Measurements from ENCODE around the gene CENPB.
"Not testable (repeated sequence)": the region's sequence is repeated elsewhere in the genome, so short reads cannot be mapped to it uniquely, and the experiment has no call there.

CENPB gene, protein sequence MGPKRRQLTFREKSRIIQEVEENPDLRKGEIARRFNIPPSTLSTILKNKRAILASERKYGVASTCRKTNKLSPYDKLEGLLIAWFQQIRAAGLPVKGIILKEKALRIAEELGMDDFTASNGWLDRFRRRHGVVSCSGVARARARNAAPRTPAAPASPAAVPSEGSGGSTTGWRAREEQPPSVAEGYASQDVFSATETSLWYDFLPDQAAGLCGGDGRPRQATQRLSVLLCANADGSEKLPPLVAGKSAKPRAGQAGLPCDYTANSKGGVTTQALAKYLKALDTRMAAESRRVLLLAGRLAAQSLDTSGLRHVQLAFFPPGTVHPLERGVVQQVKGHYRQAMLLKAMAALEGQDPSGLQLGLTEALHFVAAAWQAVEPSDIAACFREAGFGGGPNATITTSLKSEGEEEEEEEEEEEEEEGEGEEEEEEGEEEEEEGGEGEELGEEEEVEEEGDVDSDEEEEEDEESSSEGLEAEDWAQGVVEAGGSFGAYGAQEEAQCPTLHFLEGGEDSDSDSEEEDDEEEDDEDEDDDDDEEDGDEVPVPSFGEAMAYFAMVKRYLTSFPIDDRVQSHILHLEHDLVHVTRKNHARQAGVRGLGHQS

DNA sequence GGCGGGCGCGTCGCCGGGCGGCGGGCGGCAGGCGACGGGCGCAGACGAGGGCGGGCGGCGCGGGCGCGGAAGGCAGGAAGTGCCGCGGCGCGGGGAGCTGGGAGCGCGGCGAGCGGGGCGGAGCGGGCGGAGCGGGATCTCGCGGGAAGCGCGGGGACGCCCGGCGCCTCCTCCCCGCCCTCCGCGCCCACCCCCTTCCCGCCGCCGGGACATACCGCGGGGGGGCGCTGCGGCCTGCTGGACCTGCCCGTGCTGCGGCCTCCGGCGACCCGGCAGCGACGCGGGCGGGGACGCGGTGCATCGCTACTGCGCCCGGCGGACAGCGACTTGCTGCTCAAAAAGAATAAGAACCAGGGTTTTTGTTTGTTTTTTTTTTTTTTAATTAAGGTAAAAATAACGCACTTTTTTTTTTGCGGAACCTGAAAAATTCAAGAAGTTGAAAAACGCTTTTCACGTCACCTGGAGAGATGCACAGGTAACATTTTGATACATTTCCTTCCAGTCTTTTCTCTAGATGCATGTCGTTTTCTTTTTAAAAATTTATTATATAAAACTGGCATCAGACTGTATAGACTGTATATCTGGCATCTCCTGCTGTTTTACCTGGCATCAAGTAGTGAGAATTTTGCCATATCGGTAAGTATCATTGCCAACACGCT is at the start of gene CENPB:
CENPB (minus strand) TSS at position 76 of the 659 bp plus-strand sequence. CDS start 257 bp downstream, outside the sequence.
- peaks cover 48% of the 10 kb centered on the region for H3K4me1 Mint-ChIP-seq (ENCODE audit: low read depth)
- H3K4me3 Mint-ChIP-seq = peak within 1 kb of the TSS; percentile 81
- intact Hi-C loops (cut with micrococcal nuclease) = loop anchor here (1.0 kb wide), 2 partner anchors 34 to 69 kb away; partner anchors contain the start of gene AP5S1
- no peaks in the 10 kb centered on the region for H3K9me3 Mint-ChIP-seq
- H3K27ac Mint-ChIP-seq = peak within 1 kb of the TSS; percentile 78
- H3K36me3 Mint-ChIP-seq (ENCODE audit: low read depth) = peaks cover 35% of the 10 kb centered on the region
- H3K27me3 Mint-ChIP-seq = peaks cover 3% of the 10 kb centered on the region

DNA sequence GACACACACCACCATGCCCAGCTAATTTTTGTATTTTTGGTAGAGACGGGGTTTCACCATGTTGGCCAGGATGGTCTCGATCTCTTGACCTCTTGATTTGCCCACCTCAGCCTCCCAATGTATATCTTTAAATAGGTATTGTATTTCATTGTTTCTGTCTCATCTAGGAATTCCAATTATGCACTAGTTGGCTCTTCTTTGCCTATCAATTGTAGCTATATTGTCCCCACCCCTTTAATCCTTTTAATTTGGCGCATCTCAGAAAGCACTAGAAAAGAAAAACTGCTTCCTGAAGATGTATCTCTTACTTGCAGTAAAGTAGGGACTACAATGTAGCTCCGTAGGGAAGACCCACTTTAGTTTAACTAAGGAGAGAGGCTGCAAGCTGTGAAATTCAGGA is 49.6 kb upstream of the CENPB start:
- no peak overlapping the region for H3K27ac Mint-ChIP-seq
- H3K4me3 Mint-ChIP-seq = no peak overlapping the region
- H3K36me3 Mint-ChIP-seq (ENCODE audit: low read depth) = peaks cover 6% of the 10 kb centered on the region
- H3K4me1 Mint-ChIP-seq (ENCODE audit: low read depth) = peaks cover 16% of the 10 kb centered on the region
- H3K9me3 Mint-ChIP-seq = no peaks in the 10 kb centered on the region
- H3K27me3 Mint-ChIP-seq = no peaks in the 10 kb centered on the region
- intact Hi-C loops (cut with micrococcal nuclease) = no loop called here

DNA sequence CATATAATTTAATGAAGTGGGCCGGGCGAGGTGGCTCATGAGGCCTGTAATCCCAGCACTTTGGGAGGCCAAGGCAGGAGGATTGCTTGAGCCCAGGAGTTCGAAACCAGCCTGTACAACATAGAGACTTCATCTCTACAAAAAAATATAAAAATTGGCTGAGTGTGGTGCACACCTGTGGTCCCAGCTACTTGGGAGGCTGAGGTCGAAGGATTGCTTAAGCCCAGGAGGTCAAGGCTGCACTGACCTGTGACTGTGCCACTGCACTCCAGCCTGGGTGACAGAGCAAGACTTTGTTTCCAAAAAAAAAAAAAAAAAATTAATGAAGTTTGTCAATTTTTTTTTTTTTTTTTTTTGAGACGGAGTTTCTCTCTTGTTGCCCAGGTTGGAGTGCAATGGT is 43.4 kb upstream of the CENPB start:
- intact Hi-C loops (cut with micrococcal nuclease); H3K9me3 Mint-ChIP-seq; H3K4me3 Mint-ChIP-seq; H3K27me3 Mint-ChIP-seq; H3K4me1 Mint-ChIP-seq (ENCODE audit: low read depth); H3K27ac Mint-ChIP-seq: not testable (repeated sequence)
- peaks cover 51% of the 10 kb centered on the region for H3K36me3 Mint-ChIP-seq (ENCODE audit: low read depth)

DNA sequence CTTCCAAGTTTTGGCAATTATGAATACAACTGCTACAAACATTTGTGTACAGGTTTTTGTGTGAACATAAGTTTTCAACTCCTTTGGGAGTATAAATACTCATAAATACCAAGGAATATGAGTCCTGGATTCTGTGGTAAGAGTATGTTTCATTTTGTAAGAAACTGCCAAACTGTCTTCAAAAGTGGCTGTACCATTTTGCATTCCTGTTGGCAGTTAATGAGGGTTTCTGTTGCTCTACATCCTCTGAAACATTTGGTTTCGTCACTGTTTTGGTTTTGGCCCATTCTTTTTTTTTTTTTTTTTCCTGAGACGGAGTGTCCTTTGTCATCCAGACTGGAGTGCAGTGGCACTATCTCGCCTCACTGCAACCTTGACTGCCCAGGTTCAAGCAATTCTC is 42.3 kb upstream of the CENPB start:
- Mint-ChIP-seq H3K4me3 (no peak overlapping the region), H3K27ac (no peak overlapping the region), H3K9me3 (no peaks in the 10 kb centered on the region), H3K36me3 (ENCODE audit: low read depth) (peaks cover 58% of the 10 kb centered on the region), H3K27me3 (no peaks in the 10 kb centered on the region), H3K4me1 (ENCODE audit: low read depth) (peaks cover 9% of the 10 kb centered on the region)
- intact Hi-C loops (cut with micrococcal nuclease) = no loop called here

DNA sequence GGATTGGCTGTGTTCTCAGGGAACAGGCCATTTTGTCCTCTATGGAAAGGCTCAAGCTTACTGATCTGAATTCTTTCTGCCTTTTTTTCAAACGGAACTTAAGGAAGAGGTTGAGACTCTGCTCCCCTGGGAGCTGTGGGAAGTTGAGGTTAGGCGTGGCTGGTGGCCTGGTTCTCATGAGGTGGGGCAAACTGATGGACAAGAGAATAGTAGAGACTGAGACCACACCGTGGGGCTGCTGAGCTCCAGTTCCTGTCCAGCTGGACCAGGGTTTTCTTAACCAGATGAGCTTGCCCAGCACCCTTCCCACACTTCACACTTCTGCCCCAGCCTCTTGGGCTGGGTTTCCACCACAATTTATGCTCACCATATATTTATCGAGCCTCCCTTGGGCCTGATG is 39.9 kb upstream of the CENPB start:
- Mint-ChIP-seq H3K4me1 (ENCODE audit: low read depth) (peaks cover 18% of the 10 kb centered on the region), H3K9me3 (no peaks in the 10 kb centered on the region), H3K27me3 (no peaks in the 10 kb centered on the region), H3K4me3 (no peak overlapping the region), H3K27ac (no peak overlapping the region), H3K36me3 (ENCODE audit: low read depth) (peaks cover 79% of the 10 kb centered on the region)
- intact Hi-C loops (cut with micrococcal nuclease) = no loop called here

DNA sequence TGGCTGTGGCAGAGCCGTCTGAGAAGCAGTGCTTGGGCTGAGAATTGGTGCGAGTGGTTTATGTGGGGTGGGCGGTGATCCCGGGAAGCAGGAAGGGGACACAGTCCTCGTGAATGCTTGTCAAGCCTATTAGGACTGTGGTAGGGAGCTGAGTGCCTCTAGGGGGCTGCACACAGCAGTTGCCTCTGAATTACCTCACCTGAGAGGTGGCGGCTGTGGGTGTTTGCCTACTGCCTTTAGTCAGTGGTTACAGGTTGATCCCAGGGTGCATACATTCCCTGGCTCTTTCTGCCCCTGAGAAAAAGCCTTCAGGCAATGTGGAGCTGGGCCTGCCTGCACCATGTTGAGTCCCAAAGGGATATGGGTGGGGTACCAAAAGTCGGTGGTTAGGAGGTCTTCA is 39.0 kb upstream of the CENPB start:
- Mint-ChIP-seq H3K36me3 (ENCODE audit: low read depth) (peaks cover 84% of the 10 kb centered on the region), H3K27me3 (no peaks in the 10 kb centered on the region), H3K27ac (no peak overlapping the region), H3K4me3 (no peak overlapping the region), H3K9me3 (no peaks in the 10 kb centered on the region), H3K4me1 (ENCODE audit: low read depth) (peaks cover 23% of the 10 kb centered on the region)
- intact Hi-C loops (cut with micrococcal nuclease) = no loop called here

DNA sequence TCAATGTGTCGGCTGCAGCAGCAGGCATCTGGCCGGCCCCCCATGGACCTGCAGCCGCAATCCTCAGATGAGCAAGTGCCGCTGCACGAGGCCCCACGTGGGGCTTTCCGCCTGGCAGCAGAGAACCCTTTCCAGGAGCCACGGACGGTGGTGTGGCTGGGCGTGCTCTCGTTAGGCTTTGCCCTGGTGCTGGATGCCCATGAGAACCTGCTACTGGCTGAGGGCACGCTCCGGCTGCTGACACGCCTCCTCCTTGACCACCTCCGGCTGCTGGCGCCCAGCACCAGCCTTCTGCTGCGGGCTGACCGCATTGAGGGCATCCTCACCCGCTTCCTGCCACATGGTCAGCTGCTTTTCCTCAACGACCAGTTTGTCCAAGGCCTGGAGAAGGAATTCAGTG is 37.3 kb upstream of the CENPB start:
- no peaks in the 10 kb centered on the region for H3K27me3 Mint-ChIP-seq
- H3K27ac Mint-ChIP-seq = no peak overlapping the region
- H3K9me3 Mint-ChIP-seq = no peaks in the 10 kb centered on the region
- intact Hi-C loops (cut with micrococcal nuclease) = no loop called here
- H3K36me3 Mint-ChIP-seq (ENCODE audit: low read depth) = peaks cover 83% of the 10 kb centered on the region
- peaks cover 35% of the 10 kb centered on the region for H3K4me1 Mint-ChIP-seq (ENCODE audit: low read depth)
- H3K4me3 Mint-ChIP-seq = no peak overlapping the region

DNA sequence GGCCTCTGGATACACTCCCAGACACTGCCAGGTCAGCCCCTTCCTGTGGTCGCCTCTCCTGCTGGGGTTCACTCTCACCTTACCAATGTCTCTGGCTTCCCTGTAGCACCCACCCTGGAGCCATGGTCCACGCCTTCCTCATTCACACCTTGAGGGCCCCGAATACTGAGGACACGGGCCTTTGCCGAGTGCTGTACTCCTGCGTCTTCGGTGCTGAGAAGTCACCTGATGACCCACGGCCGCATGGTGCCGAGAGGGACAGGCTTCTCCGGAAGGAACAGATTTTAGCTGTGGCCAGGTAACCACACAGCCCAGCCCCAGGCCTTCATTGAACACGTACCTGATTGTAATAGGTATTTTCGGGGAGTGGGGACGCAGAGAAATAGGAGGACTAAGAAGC is 35.5 kb upstream of the CENPB start:
- H3K4me1 Mint-ChIP-seq (ENCODE audit: low read depth) = peaks cover 45% of the 10 kb centered on the region
- H3K27me3 Mint-ChIP-seq = no peaks in the 10 kb centered on the region
- peaks cover 66% of the 10 kb centered on the region for H3K36me3 Mint-ChIP-seq (ENCODE audit: low read depth)
- H3K27ac Mint-ChIP-seq = peak overlapping the region; percentile 99
- H3K4me3 Mint-ChIP-seq = peak overlapping the region; percentile 89
- intact Hi-C loops (cut with micrococcal nuclease) = loop anchor here (2.0 kb wide), 2 partner anchors 25 to 27 kb away; partner anchors contain the start of gene MAVS
- no peaks in the 10 kb centered on the region for H3K9me3 Mint-ChIP-seq

DNA sequence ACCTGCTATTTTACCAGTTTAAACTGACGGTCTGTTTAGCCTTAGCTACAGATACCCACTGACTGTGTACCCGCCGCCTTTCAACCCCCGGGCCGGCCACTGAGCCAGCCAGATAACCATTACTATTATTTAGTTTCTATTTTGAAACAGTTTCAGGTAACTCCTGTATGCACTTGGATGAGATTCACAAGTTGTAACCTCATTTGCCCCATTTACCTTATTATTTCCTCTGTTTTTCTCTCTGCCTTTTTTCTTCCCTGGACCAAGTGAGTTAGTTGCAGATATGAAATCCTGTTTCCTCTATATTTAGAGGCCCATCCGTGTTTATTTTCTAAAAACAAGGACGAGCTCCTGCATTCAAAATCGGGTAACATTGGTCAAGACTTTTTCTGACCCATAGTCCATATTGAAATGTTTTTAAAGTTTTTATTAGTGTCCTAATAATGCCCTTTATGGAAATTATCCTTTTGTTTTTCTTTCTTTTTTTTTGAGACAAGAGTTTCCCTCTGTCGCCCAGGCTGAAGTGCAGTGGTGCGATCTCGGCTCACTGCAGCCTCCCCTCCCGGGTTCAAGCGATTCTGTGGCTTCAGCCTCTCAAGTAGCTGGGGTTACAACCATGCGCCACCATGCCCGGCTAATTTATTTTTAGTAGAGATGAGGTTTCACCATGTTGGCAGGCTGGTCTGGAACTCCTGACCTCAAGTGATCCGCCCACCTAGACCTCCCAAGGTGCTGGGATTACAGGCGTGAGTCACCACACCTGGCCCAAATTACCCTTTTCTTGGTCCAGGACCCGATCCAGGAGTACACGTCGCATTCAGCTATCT is 34.6 kb upstream of the CENPB start:
- H3K36me3 Mint-ChIP-seq (ENCODE audit: low read depth) = peaks cover 57% of the 10 kb centered on the region
- intact Hi-C loops (cut with micrococcal nuclease) = loop anchor here (1.0 to 2.0 kb wide), 4 partner anchors 10 to 34 kb away; partner anchors contain the start of gene MAVS
- H3K9me3 Mint-ChIP-seq = no peaks in the 10 kb centered on the region
- peaks cover 39% of the 10 kb centered on the region for H3K4me1 Mint-ChIP-seq (ENCODE audit: low read depth)
- peak overlapping the region; percentile 89 for H3K4me3 Mint-ChIP-seq
- H3K27me3 Mint-ChIP-seq = no peaks in the 10 kb centered on the region
- peak overlapping the region; percentile 99 for H3K27ac Mint-ChIP-seq

DNA sequence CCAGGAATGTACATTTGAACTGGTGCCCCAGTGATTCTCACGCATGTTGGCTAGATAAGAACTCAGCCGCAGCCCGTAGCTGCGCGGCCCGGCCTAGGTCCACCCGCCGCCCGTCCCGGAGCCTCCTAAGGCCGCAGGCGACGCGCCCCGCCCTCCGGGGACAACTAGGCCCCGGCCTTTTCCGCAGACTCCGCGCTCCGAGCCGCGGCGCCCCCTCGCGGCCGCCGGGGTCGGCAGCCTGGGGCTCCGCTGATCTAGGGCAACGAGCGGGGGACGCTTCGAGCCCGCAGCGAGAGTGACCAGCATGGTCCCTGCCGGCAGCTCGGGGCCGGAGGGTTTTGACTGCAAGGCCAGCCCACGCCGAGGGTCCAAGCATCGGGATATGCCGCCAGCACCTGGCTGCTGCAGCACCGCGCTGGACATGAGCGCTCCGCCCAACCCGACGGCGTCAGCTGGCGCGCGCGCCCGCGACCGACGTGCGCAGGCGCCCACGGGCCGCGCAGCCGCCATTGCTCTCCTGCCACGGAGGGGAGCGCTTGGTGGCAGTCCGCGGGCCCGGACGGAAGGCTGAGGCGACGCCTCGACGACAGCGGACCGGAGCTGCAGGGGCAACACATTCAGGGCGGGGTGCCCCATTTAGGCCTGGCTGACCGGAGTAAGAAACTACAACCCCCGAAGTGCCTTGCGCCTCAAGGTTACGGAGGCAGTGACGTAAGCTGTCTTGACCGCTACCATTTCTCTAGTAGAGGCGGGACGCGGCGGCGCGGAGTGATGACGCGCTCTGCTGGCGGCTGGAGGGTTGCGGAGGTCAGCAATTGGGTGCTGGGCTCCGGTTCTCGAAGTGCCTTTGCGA is 33.7 kb upstream of the CENPB start, which contains the start of gene AP5S1:
AP5S1 (plus strand) TSS at position 500 of the 853 bp plus-strand sequence. CDS start 1,571 bp downstream, outside the sequence.
- H3K4me1 Mint-ChIP-seq (ENCODE audit: low read depth) = peaks cover 36% of the 10 kb centered on the region
- no peaks in the 10 kb centered on the region for H3K9me3 Mint-ChIP-seq
- intact Hi-C loops (cut with micrococcal nuclease) = loop anchor here (1.0 to 2.0 kb wide), 4 partner anchors 9 to 33 kb away; partner anchors contain the start of gene MAVS
- H3K27ac Mint-ChIP-seq = peak within 1 kb of the TSS; percentile 99
- H3K27me3 Mint-ChIP-seq = peaks cover under 1% of the 10 kb centered on the region
- H3K36me3 Mint-ChIP-seq (ENCODE audit: low read depth) = peaks cover 48% of the 10 kb centered on the region
- H3K4me3 Mint-ChIP-seq = peak within 1 kb of the TSS; percentile 89

DNA sequence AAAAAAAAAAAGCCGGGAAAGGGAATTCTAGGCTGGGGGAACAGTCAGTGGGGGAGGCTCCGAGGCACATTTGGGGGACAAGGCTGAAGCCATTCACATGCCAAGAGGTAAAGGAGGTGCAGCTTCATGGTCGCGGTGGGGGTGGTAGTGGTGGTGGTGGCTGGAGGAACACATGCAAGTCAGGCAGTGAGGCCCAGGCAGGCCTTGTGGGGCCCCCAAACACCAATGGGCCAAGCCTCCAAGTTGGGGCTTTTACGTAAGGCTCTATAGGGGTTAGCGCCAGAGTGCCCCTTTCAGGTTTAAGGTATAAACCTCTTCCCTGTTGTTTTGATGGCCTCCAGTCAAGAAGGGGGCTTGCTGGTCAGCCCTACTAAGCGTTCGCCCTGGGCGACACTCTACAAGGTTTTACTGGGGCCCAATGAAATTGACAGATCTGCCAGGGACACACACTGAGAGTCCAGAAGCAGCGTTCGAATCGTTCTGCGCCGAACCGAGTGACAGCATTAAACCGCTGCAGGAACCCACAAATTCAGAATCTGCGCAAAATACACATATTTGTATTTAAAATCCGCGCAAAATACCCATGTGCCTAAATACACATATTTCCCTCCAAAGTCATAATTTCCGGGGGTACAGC is 33.0 kb upstream of the CENPB start:
- Mint-ChIP-seq H3K27me3 (peaks cover 2% of the 10 kb centered on the region), H3K4me3 (peak overlapping the region; percentile 89), H3K4me1 (ENCODE audit: low read depth) (peaks cover 36% of the 10 kb centered on the region), H3K27ac (peak overlapping the region; percentile 99), H3K36me3 (ENCODE audit: low read depth) (peaks cover 41% of the 10 kb centered on the region), H3K9me3 (no peaks in the 10 kb centered on the region)
- intact Hi-C loops (cut with micrococcal nuclease) = loop anchor here (1.0 to 2.0 kb wide), 4 partner anchors 8 to 32 kb away; partner anchors contain the start of gene MAVS

Data from dendritic cell treated with granulocyte-macrophage colony-stimulating factor and Interleukin-4, amounts not matched to agents 40 ng/mL and 50 ng/mL, for 4 days (primary cell).